PC-3 (cell line): ENCODE data around the gene TSNAXIP1. TPM values are rescaled to one million over a fixed set of nuclear protein-coding genes. Genes with fewer than 3 reads are reported as not detected.

Experiments used
- ATAC-seq: fragments of 200-7000 bp; cut with Tn5 transposase; 2 replicates; pipeline ENCODE4 v1.9.1; 2020; ENCODE audit warnings: mild to moderate bottlenecking, moderate library complexity
- BruUV-seq: library from RNA; stranded (reverse); fragments of 400-500 nt; replicated peaks from 2 replicates; lab custom pipeline; 2021; lab: Mats Ljungman, UMichigan
- CTCF ChIA-PET: fragments of 300-600 bp; sonication (Branson Sonifier 250); formaldehyde crosslinking; loops from one replicate; lab custom pipeline; 2022; ENCODE audit warnings: antibody characterized with exemption; lab: Charles Lee
- POLR2A ChIA-PET: fragments of 300-600 bp; sonication (Branson Sonifier 250); formaldehyde crosslinking; loops from one replicate; lab custom pipeline; 2022; ENCODE audit warnings: antibody characterized with exemption; ENCODE audit not compliant: unreplicated experiment; lab: Charles Lee
- DNase-seq: peaks from one replicate; pipeline ENCODE4 v3.0.0-alpha.2; 2015
- H2AFZ ChIP-seq: fragments of 300-600 bp; sonication (generic); 2 replicates; pipeline ENCODE4 v1.6.0; 2016; ENCODE audit warnings: antibody characterized with exemption, low read length
- H3F3A ChIP-seq: fragments of 300-600 bp; sonication (generic); one replicate; pipeline ENCODE4 v1.6.0; 2017; ENCODE audit warnings: antibody characterized with exemption, low read length, control low read depth, mild to moderate bottlenecking; ENCODE audit not compliant: unreplicated experiment
- H3K27ac ChIP-seq: fragments of 300-600 bp; sonication (generic); 2 replicates; pipeline ENCODE4 v1.5.1; 2016; ENCODE audit warnings: mild to moderate bottlenecking, low read length
- H3K27me3 ChIP-seq: fragments of 300-600 bp; sonication (generic); 2 replicates; pipeline ENCODE4 v1.6.1; 2016; ENCODE audit warnings: low read length, mixed read lengths
- H3K36me3 ChIP-seq: fragments of 300-600 bp; sonication (generic); 2 replicates; pipeline ENCODE4 v1.6.1; 2016; ENCODE audit warnings: low read depth, mixed run types, low read length, mixed read lengths
- H3K4me1 ChIP-seq: fragments of 300-600 bp; sonication (generic); 2 replicates; pipeline ENCODE4 v1.5.1; 2016; ENCODE audit warnings: low read length; ENCODE audit not compliant: insufficient read depth
- H3K4me2 ChIP-seq: fragments of 300-600 bp; sonication (generic); 2 replicates; pipeline ENCODE4 v1.6.0; 2016; ENCODE audit warnings: low read length
- H3K4me3 ChIP-seq: fragments of 300-600 bp; sonication (generic); 2 replicates; pipeline ENCODE4 v1.5.1; 2016; ENCODE audit warnings: mild to moderate bottlenecking, low read length, mixed read lengths
- H3K79me2 ChIP-seq: fragments of 300-600 bp; sonication (generic); 2 replicates; pipeline ENCODE4 v1.6.1; 2017; ENCODE audit warnings: low read length, mixed read lengths
- H3K9ac ChIP-seq: fragments of 300-600 bp; sonication (generic); 2 replicates; pipeline ENCODE4 v1.6.0; 2016; ENCODE audit warnings: mild to moderate bottlenecking, low read length
- H3K9me2 ChIP-seq: fragments of 300-600 bp; sonication (generic); replicated peaks from 2 replicates; pipeline ENCODE4 v1.6.1; 2016; ENCODE audit warnings: mixed run types, low read length, mixed read lengths
- H3K9me3 ChIP-seq: fragments of 300-600 bp; sonication (generic); 2 replicates; pipeline ENCODE4 v1.6.1; 2016; ENCODE audit warnings: low read length, mixed read lengths
- H4K20me1 ChIP-seq: fragments of 300-600 bp; sonication (generic); 2 replicates; pipeline ENCODE4 v1.6.1; 2016; ENCODE audit warnings: low read length, mixed read lengths
- CTCF ChIP-seq: fragments of 300-600 bp; sonication (generic); conservative IDR thresholded peaks from 2 replicates; pipeline ENCODE4 v1.5.1; 2017; ENCODE audit warnings: antibody characterized with exemption, low read depth, mild to moderate bottlenecking, low read length
- EZH2 ChIP-seq: fragments of 300-600 bp; sonication (generic); IDR thresholded peaks from one replicate; pipeline ENCODE4 v1.6.1; 2017; ENCODE audit warnings: antibody characterized with exemption, mild to moderate bottlenecking, low read length; ENCODE audit not compliant: unreplicated experiment
- EZH2phosphoT487 ChIP-seq: fragments of 300-600 bp; sonication (generic); IDR thresholded peaks from 2 replicates; pipeline ENCODE4 v1.6.1; 2018; ENCODE audit warnings: mild to moderate bottlenecking, antibody characterized with exemption, low read length, borderline replicate concordance
- intact Hi-C: fragments of 100-400 bp; cut with micrococcal nuclease; formaldehyde crosslinking; loops from 2 replicates; pipeline ENCODE4 v1.9.0; 2023
- total RNA-seq: library from RNA; depleted of rRNA; stranded (reverse); fragments of >200 nt; gene quantifications from 2 replicates; pipeline ENCODE4 v1.2.3, GENCODE V29; 2014

TSNAXIP1 gene
- total RNA-seq, 1 experiment from 2014 or later: 0.44 TPM

- Histone ChIP-seq H3K4me2 (peak within 1 kb of the TSS; percentile 90), H3K9me3 (no peaks in the 10 kb centered on the region), H3K4me3 (peak within 1 kb of the TSS; percentile 98), H3K9me2 (no peaks in the 10 kb centered on the region), H3F3A (no peaks in the 10 kb centered on the region), H3K27me3 (no peaks in the 10 kb centered on the region), H3K79me2 (peaks cover 83% of the 10 kb centered on the region), H2AFZ (peak within 1 kb of the TSS; percentile 73), H4K20me1 (peaks cover 14% of the 10 kb centered on the region; the same call in 1 of the 2 replicates), H3K9ac (peak within 1 kb of the TSS; percentile 100), H3K4me1 (peaks cover 35% of the 10 kb centered on the region), H3K36me3 (no peaks in the 10 kb centered on the region), H3K27ac (peak within 1 kb of the TSS; percentile 81)
- ChIA-PET POLR2A (interaction anchor here (0.6 to 0.9 kb wide), 3 partner anchors 9 to 27 kb away, joined by 3 to 4 read pairs (median 4); no protein-coding TSS in a partner anchor), CTCF (no interaction called here)
- no TSS peak for BruUV-seq
- ATAC-seq (peak; percentile 54), DNase-seq (peak; percentile 85)
- no peak for TF ChIP-seq EZH2
- no peak for TF ChIP-seq EZH2phosphoT487
- TF ChIP-seq CTCF: no peak
- intact Hi-C loops: loop anchor here (2.0 kb wide), 1 partner anchor 14 kb away; no protein-coding TSS in a partner anchor
Measured at GRCh38 chr16:67846320-67847063, 39.8 kb downstream of the TSNAXIP1 start, which contains the start of gene NUTF2. NUTF2 (plus strand) TSS chr16:67846933; CDS start chr16:67865131, 18,198 bp downstream.

- TF ChIP-seq EZH2: no peak
- no peak for TF ChIP-seq EZH2phosphoT487
- TF ChIP-seq CTCF: no peak
- Histone ChIP-seq H3K4me3 (peak within 1 kb of the TSS; percentile 98), H3K27me3 (no peaks in the 10 kb centered on the region), H2AFZ (peak within 1 kb of the TSS; percentile 73), H3K27ac (peak within 1 kb of the TSS; percentile 81), H3K4me1 (peaks cover 33% of the 10 kb centered on the region), H3K9me2 (no peaks in the 10 kb centered on the region), H3K9me3 (no peaks in the 10 kb centered on the region), H3K9ac (peak within 1 kb of the TSS; percentile 100), H3F3A (no peaks in the 10 kb centered on the region), H3K36me3 (no peaks in the 10 kb centered on the region), H3K79me2 (peaks cover 91% of the 10 kb centered on the region), H3K4me2 (peak within 1 kb of the TSS; percentile 90), H4K20me1 (peaks cover 14% of the 10 kb centered on the region; the same call in 1 of the 2 replicates)
- ChIA-PET CTCF (no interaction called here), POLR2A (no interaction called here)
- peak; percentile 47 for ATAC-seq
- BruUV-seq: no TSS peak
- DNase-seq: peak; percentile 64
- intact Hi-C loops: loop anchor here (2.0 kb wide), 1 partner anchor 14 kb away; no protein-coding TSS in a partner anchor
Measured at GRCh38 chr16:67847064-67847861, 40.6 kb downstream of the TSNAXIP1 start, which contains the start of gene CENPT. CENPT (minus strand) TSS chr16:67847693; CDS start chr16:67833859, 13,834 bp downstream.
